ENCODE measurements around the gene CGGBP1. TPM values are rescaled to one million over a fixed set of nuclear protein-coding genes. Genes with fewer than 3 reads are reported as not detected.

CGGBP1 gene
- total RNA-seq, 3 donors from 2014 or later: 63.5 to 69.5 (median 64.2) TPM

- DNase-seq (ENCODE audit: low spot score in 2 of 2): no peak
- peak overlapping the region; percentile 86 to 100 (median 87) for H3K4me3 ChIP-seq
- peak overlapping the region; percentile 96 to 98 for H3K27ac ChIP-seq
- intact Hi-C loops (cut with DNase I; ENCODE audit: low total_unique reads): no loop called here
- peaks cover 0 to 12% of the 10 kb centered on the region in 2 donors for H3K4me1 ChIP-seq
- no peaks in the 10 kb centered on the region for H3K27me3 ChIP-seq
- no peaks in the 10 kb centered on the region for H3K9me3 ChIP-seq
- no peak for TF ChIP-seq POLR2AphosphoS5 (IDR thresholded peaks at IDR 0.05)
- no peak for TF ChIP-seq CTCF (IDR thresholded peaks at IDR 0.05)
- no peak for TF ChIP-seq POLR2A (IDR thresholded peaks at IDR 0.05)
- no peaks in the 10 kb centered on the region for H3K36me3 ChIP-seq
These were observed 562 bp downstream of the CGGBP1 start for GRCh38 chr3:88058306-88058580.

GRCh38 chr3:88057630-88058305 lies 1.0 kb downstream of the CGGBP1 start:
- Histone ChIP-seq H3K4me3 (peak overlapping the region; percentile 86 to 100 (median 87)), H3K4me1 (peaks cover 0 to 12% of the 10 kb centered on the region in 2 donors), H3K9me3 (no peaks in the 10 kb centered on the region), H3K36me3 (no peaks in the 10 kb centered on the region), H3K27me3 (no peaks in the 10 kb centered on the region), H3K27ac (peak overlapping the region; percentile 96 to 98)
- DNase-seq (ENCODE audit: low spot score in 2 of 2): no peak
- TF ChIP-seq POLR2AphosphoS5 (IDR thresholded peaks at IDR 0.05) (no peak), POLR2A (IDR thresholded peaks at IDR 0.05) (no peak), CTCF (IDR thresholded peaks at IDR 0.05) (no peak)
- intact Hi-C loops (cut with DNase I; ENCODE audit: low total_unique reads): no loop called here

- intact Hi-C loops (cut with DNase I; ENCODE audit: low total_unique reads): no loop called here
These were observed 12.0 kb downstream of the CGGBP1 start for GRCh38 chr3:88046766-88047165.

GRCh38 chr3:88044411-88044810 lies 14.4 kb downstream of the CGGBP1 start:
- intact Hi-C loops (cut with DNase I; ENCODE audit: low total_unique reads): no loop called here

More at GRCh38 chr3:88046766-88047165, 12.0 kb downstream of the CGGBP1 start:
- TF ChIP-seq POLR2AphosphoS5 (IDR thresholded peaks at IDR 0.05) (no peak), POLR2A (IDR thresholded peaks at IDR 0.05) (no peak), CTCF (IDR thresholded peaks at IDR 0.05) (no peak)
- Histone ChIP-seq H3K27ac (no peak overlapping the region), H3K4me1 (no peaks in the 10 kb centered on the region), H3K36me3 (no peaks in the 10 kb centered on the region), H3K9me3 (no peaks in the 10 kb centered on the region), H3K4me3 (no peak overlapping the region), H3K27me3 (no peaks in the 10 kb centered on the region)
- no peak for DNase-seq (ENCODE audit: low spot score in 2 of 2)

GRCh38 chr3:88041005-88041404 lies 17.8 kb downstream of the CGGBP1 start:
- H3K36me3 ChIP-seq: no peaks in the 10 kb centered on the region
- no peak overlapping the region for H3K4me3 ChIP-seq
- no peaks in the 10 kb centered on the region for H3K4me1 ChIP-seq
- intact Hi-C loops (cut with DNase I; ENCODE audit: low total_unique reads): no loop called here
- H3K27me3 ChIP-seq: no peaks in the 10 kb centered on the region
- H3K9me3 ChIP-seq: no peaks in the 10 kb centered on the region
- H3K27ac ChIP-seq: no peak overlapping the region
- TF ChIP-seq CTCF (IDR thresholded peaks at IDR 0.05): no peak
- TF ChIP-seq POLR2A (IDR thresholded peaks at IDR 0.05): no peak
- TF ChIP-seq POLR2AphosphoS5 (IDR thresholded peaks at IDR 0.05): no peak
- DNase-seq (ENCODE audit: low spot score in 2 of 2): no peak

More at GRCh38 chr3:88044411-88044810, 14.4 kb downstream of the CGGBP1 start:
- H3K27ac ChIP-seq: no peak overlapping the region
- no peaks in the 10 kb centered on the region for H3K9me3 ChIP-seq
- DNase-seq (ENCODE audit: low spot score in 2 of 2): no peak
- TF ChIP-seq CTCF (IDR thresholded peaks at IDR 0.05) (no peak), POLR2A (IDR thresholded peaks at IDR 0.05) (no peak)
- H3K4me1 ChIP-seq: no peaks in the 10 kb centered on the region
- H3K27me3 ChIP-seq: no peaks in the 10 kb centered on the region
- no peaks in the 10 kb centered on the region for H3K36me3 ChIP-seq
- H3K4me3 ChIP-seq: no peak overlapping the region
